CD4-positive, alpha-beta T cell (primary cell): ENCODE data around the gene SLC25A28. TPM values are rescaled to one million over a fixed set of nuclear protein-coding genes. Genes with fewer than 3 reads are reported as not detected.

Experiments
- ATAC-seq: fragments of 200-7000 bp; cut with Tn5 transposase; one replicate; pipeline ENCODE4 v1.10.0; 2022; ENCODE audit warnings: mild to moderate bottlenecking; ENCODE audit not compliant: poor library complexity
- CTCF ChIA-PET: fragments of 350-600 bp; sonication (Branson Sonifier 250); formaldehyde crosslinking; loops from one replicate; lab custom pipeline; 2021; ENCODE audit warnings: antibody characterized with exemption, inconsistent platforms; lab: Charles Lee
- POLR2A ChIA-PET: fragments of 350-600 bp; sonication (Branson Sonifier 250); formaldehyde crosslinking; loops from one replicate; lab custom pipeline; 2021; ENCODE audit warnings: antibody characterized with exemption, inconsistent platforms; lab: Charles Lee
- DNase-seq, 14 experiments: peaks; one replicate each; pipeline ENCODE4 v3.0.0-alpha.2; 2013 to 2020; ENCODE audit warnings: mixed read lengths in 2 of 14
- H3K27ac ChIP-seq, 2 donors: one replicate each; pipeline versions ENCODE4 v1.5.1 to v1.7.0; 2013; ENCODE audit warnings: low read length in 2 of 2, low read depth in 1 of 2, mild to moderate bottlenecking in 1 of 2
- H3K27me3 ChIP-seq, 2 experiments: 1 replicate in 1 of 2; 2 replicates in 1 of 2; pipeline versions ENCODE4 v1.6.1 to v1.7.0; 2013; ENCODE audit warnings: low read length in 2 of 2, control low read depth in 1 of 2, mild to moderate bottlenecking in 1 of 2, moderate library complexity in 1 of 2; ENCODE audit not compliant: insufficient read depth in 2 of 2, control insufficient read depth in 1 of 2
- H3K36me3 ChIP-seq: one replicate; pipeline ENCODE4 v1.6.1; 2013; ENCODE audit warnings: low read length, control low read depth; ENCODE audit not compliant: insufficient read depth
- H3K4me1 ChIP-seq: one replicate; pipeline ENCODE4 v1.6.1; 2013; ENCODE audit warnings: low read length, control low read depth; ENCODE audit not compliant: insufficient read depth
- H3K4me3 ChIP-seq: one replicate; pipeline ENCODE4 v1.5.1; 2013; ENCODE audit warnings: mild to moderate bottlenecking, low read length, moderate library complexity
- H3K9me3 ChIP-seq, 2 experiments: 1 replicate in 1 of 2; 2 replicates in 1 of 2; pipeline versions ENCODE4 v1.6.1 to v1.7.0; 2013; ENCODE audit warnings: low read length in 2 of 2, mild to moderate bottlenecking in 2 of 2, control low read depth in 1 of 2, moderate library complexity in 1 of 2; ENCODE audit not compliant: control insufficient read depth in 1 of 2, insufficient read depth in 1 of 2
- H3K27ac Mint-ChIP-seq: one replicate; pipeline ENCODE4 v1.8.0; 2020; ENCODE audit warnings: mixed read lengths
- H3K27me3 Mint-ChIP-seq: one replicate; pipeline ENCODE4 v1.8.0; 2021; ENCODE audit warnings: mixed read lengths
- H3K36me3 Mint-ChIP-seq: one replicate; pipeline ENCODE4 v1.8.0; 2021; ENCODE audit warnings: low read depth, mixed read lengths
- H3K4me1 Mint-ChIP-seq: one replicate; pipeline ENCODE4 v1.8.0; 2021; ENCODE audit warnings: low read depth, mixed read lengths
- H3K4me3 Mint-ChIP-seq: one replicate; pipeline ENCODE4 v1.8.0; 2020; ENCODE audit warnings: mild to moderate bottlenecking, mixed read lengths
- H3K9me3 Mint-ChIP-seq: one replicate; pipeline ENCODE4 v1.8.0; 2020; ENCODE audit warnings: mixed read lengths
- intact Hi-C, 2 experiments: fragments of 100-400 bp; cut with DNase I in 1 of 2; cut with micrococcal nuclease in 1 of 2; formaldehyde crosslinking; loops; one replicate each; pipeline versions ENCODE4 v1.15.1 to v1.9.0; 2023 to 2025; cut with DNase I, micrococcal nuclease
- total RNA-seq, 174 experiments: library from RNA in 2 of 174; stranded (reverse) in 2 of 174; gene quantifications; one replicate each; pipeline ENCODE4 v1.2.3 and lab custom pipeline; 2021 to 2026
- TF ChIP-seq, protein P1 (sequence below): fragments of 200-600 bp; IDR thresholded peaks from one replicate; pipeline ENCODE4 v1.8.0; 2022; ENCODE audit warnings: antibody characterized with exemption, mild to moderate bottlenecking

The SLC25A28 gene
- total RNA-seq, 2 experiments from 2014 or later = 112 to 113 TPM

- POLR2A ChIA-PET = interaction anchor here (0.6 to 4.8 kb wide), 8 partner anchors 7 to 1173 kb away, joined by 3 to 57 read pairs (median 6); partner anchors contain the start of genes COX15, CUTC, ENTPD7 and GOT1
- no peaks in the 10 kb centered on the region for H3K36me3 ChIP-seq
- H3K27me3 ChIP-seq = no peaks in the 10 kb centered on the region
- intact Hi-C loops = loop anchor here (1.0 to 10.0 kb wide), 3 partner anchors 189 to 1484 kb away; partner anchors contain the start of genes GOT1 (in 1 of the 2) and R3HCC1L (in 1 of the 2)
- H3K9me3 ChIP-seq = no peaks in the 10 kb centered on the region
- peaks cover 22% of the 10 kb centered on the region for H3K4me1 ChIP-seq
- TF ChIP-seq, protein P1, sequence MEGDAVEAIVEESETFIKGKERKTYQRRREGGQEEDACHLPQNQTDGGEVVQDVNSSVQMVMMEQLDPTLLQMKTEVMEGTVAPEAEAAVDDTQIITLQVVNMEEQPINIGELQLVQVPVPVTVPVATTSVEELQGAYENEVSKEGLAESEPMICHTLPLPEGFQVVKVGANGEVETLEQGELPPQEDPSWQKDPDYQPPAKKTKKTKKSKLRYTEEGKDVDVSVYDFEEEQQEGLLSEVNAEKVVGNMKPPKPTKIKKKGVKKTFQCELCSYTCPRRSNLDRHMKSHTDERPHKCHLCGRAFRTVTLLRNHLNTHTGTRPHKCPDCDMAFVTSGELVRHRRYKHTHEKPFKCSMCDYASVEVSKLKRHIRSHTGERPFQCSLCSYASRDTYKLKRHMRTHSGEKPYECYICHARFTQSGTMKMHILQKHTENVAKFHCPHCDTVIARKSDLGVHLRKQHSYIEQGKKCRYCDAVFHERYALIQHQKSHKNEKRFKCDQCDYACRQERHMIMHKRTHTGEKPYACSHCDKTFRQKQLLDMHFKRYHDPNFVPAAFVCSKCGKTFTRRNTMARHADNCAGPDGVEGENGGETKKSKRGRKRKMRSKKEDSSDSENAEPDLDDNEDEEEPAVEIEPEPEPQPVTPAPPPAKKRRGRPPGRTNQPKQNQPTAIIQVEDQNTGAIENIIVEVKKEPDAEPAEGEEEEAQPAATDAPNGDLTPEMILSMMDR = no peak
- Mint-ChIP-seq H3K9me3 (no peaks in the 10 kb centered on the region), H3K27ac (peak overlapping the region; percentile 82), H3K4me1 (peaks cover 58% of the 10 kb centered on the region), H3K27me3 (no peaks in the 10 kb centered on the region), H3K36me3 (peaks cover 22% of the 10 kb centered on the region), H3K4me3 (peak overlapping the region; percentile 89)
- H3K4me3 ChIP-seq = peak overlapping the region; percentile 71
- CTCF ChIA-PET = interaction anchor here (0.5 to 1.4 kb wide), 2 partner anchors 40 to 608 kb away, joined by 3 read pairs; partner anchors contain the start of gene ENTPD7
- ATAC-seq (no peak), DNase-seq (peak in 4 of 14 experiments; percentile 2 to 62 (median 29))
- H3K27ac ChIP-seq = peak overlapping the region; percentile 38 to 48
Observed at GRCh38 chr10:99619090-99619800, 994 bp downstream of the SLC25A28 start.

- Histone ChIP-seq H3K27ac (peak overlapping the region in 1 of 2 donors; percentile 16), H3K27me3 (no peaks in the 10 kb centered on the region), H3K36me3 (peaks cover 12% of the 10 kb centered on the region), H3K4me1 (peaks cover 22% of the 10 kb centered on the region), H3K4me3 (no peak overlapping the region), H3K9me3 (no peaks in the 10 kb centered on the region)
- ATAC-seq (no peak), DNase-seq (no peak)
- ChIA-PET CTCF (no interaction called here), POLR2A (no interaction called here)
- H3K36me3 Mint-ChIP-seq = peaks cover 26% of the 10 kb centered on the region
- H3K27ac Mint-ChIP-seq = peak overlapping the region; percentile 82
- H3K9me3 Mint-ChIP-seq = no peaks in the 10 kb centered on the region
- H3K27me3 Mint-ChIP-seq = no peaks in the 10 kb centered on the region
- peak overlapping the region; percentile 89 for H3K4me3 Mint-ChIP-seq
- intact Hi-C loops = loop anchor here (10.0 kb wide), 2 partner anchors 1153 to 1483 kb away; partner anchors contain the start of gene R3HCC1L (in 1 of the 2)
- peaks cover 63% of the 10 kb centered on the region for H3K4me1 Mint-ChIP-seq
- TF ChIP-seq, protein P1 = no peak
Observed at GRCh38 chr10:99617696-99618095, 2.5 kb downstream of the SLC25A28 start.

DNA sequence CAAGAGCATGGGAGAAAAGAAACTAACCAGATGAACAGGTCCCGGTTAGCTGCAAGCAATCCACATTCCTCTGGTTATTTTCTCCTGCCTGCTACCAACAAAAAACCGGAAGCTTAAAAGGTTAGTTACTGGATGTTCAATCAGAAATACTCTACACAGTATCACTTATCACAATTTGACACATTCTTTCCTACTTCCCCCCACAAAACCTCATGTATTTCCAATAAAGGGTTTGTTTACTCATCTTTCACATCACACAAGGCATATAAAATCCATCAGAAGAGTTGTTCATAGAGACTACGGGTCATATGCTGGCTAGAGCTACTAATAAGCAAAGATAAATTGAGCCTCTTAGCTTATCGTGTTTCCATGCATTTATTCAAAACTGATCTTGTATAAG is 4.8 kb downstream of the SLC25A28 start:
- intact Hi-C loops = loop anchor here (10.0 kb wide), 2 partner anchors 1151 to 1481 kb away; partner anchors contain the start of gene R3HCC1L (in 1 of the 2)

More for the DNA sequence above, 4.8 kb downstream of the SLC25A28 start:
- H3K27ac ChIP-seq = no peak overlapping the region
- no peak overlapping the region for H3K4me3 ChIP-seq
- peaks cover 60% of the 10 kb centered on the region for H3K4me1 Mint-ChIP-seq
- POLR2A ChIA-PET = no interaction called here
- no peaks in the 10 kb centered on the region for H3K9me3 Mint-ChIP-seq
- H3K36me3 ChIP-seq = peaks cover 28% of the 10 kb centered on the region
- H3K4me3 Mint-ChIP-seq = peak overlapping the region; percentile 6
- no peaks in the 10 kb centered on the region for H3K27me3 Mint-ChIP-seq
- CTCF ChIA-PET = interaction anchor here (0.6 kb wide), 1 partner anchor 10 kb away, joined by 4 read pairs; no protein-coding TSS in a partner anchor
- peak overlapping the region; percentile 51 for H3K27ac Mint-ChIP-seq
- peaks cover 40% of the 10 kb centered on the region for H3K36me3 Mint-ChIP-seq
- H3K4me1 ChIP-seq = peaks cover 13% of the 10 kb centered on the region
- TF ChIP-seq, protein P1 = no peak
- H3K9me3 ChIP-seq = no peaks in the 10 kb centered on the region
- DNase-seq (no peak), ATAC-seq (no peak)
- no peaks in the 10 kb centered on the region for H3K27me3 ChIP-seq
